IMR-90 (cell line): ENCODE data around the gene OR1F1. TPM values are rescaled to one million over a fixed set of nuclear protein-coding genes. Genes with fewer than 3 reads are reported as not detected.

Experiments used
- ATAC-seq: fragments of 200-7000 bp; cut with Tn5 transposase; 2 replicates; pipeline ENCODE4 v1.9.1; 2020; ENCODE audit warnings: low read depth, mild to moderate bottlenecking, moderate library complexity
- BruUV-seq: library from RNA; stranded (reverse); fragments of 400-500 nt; replicated peaks from 2 replicates; lab custom pipeline; 2021; lab: Mats Ljungman, UMichigan
- CTCF ChIA-PET: fragments of 300-600 bp; formaldehyde crosslinking; extraction: SDS; loops from one replicate; lab custom pipeline; 2021; ENCODE audit warnings: antibody characterized with exemption; lab: Yijun Ruan, JAX
- POLR2A ChIA-PET: fragments of 300-600 bp; sonication (Branson Sonifier 250); formaldehyde crosslinking; loops from one replicate; lab custom pipeline; 2022; ENCODE audit warnings: antibody characterized with exemption; ENCODE audit not compliant: unreplicated experiment; lab: Charles Lee
- DNase-seq: peaks from one replicate; pipeline ENCODE4 v3.0.0; 2013
- H2AFZ ChIP-seq: replicated peaks from 2 replicates; pipeline ENCODE3; 2013; ENCODE audit warnings: low read length, mild to moderate bottlenecking; ENCODE audit not compliant: poor library complexity
- H2AK5ac ChIP-seq: 2 replicates; pipeline ENCODE4 v1.6.1; 2013; ENCODE audit warnings: low read depth, low read length, inconsistent platforms
- H2AK9ac ChIP-seq: replicated peaks from 2 replicates; pipeline ENCODE3; 2013; ENCODE audit warnings: mild to moderate bottlenecking, low read depth, low read length, moderate library complexity; ENCODE audit not compliant: poor library complexity
- H2BK120ac ChIP-seq: 2 replicates; pipeline ENCODE4 v1.6.1; 2013; ENCODE audit warnings: low read depth, low read length, inconsistent platforms
- H2BK15ac ChIP-seq: 3 replicates; pipeline ENCODE4 v1.6.1; 2013; ENCODE audit warnings: low read depth, low read length, inconsistent platforms
- H2BK20ac ChIP-seq: 2 replicates; pipeline ENCODE4 v1.6.1; 2013; ENCODE audit warnings: low read depth, mild to moderate bottlenecking, inconsistent platforms, low read length, moderate library complexity
- H2BK5ac ChIP-seq: 2 replicates; pipeline ENCODE4 v1.6.1; 2013; ENCODE audit warnings: mild to moderate bottlenecking, low read depth, low read length, inconsistent platforms; ENCODE audit not compliant: poor library complexity, severe bottlenecking
- H3K14ac ChIP-seq: replicated peaks from 2 replicates; pipeline ENCODE4 v1.6.1; 2013; ENCODE audit warnings: low read depth, low read length, inconsistent platforms
- H3K18ac ChIP-seq: 2 replicates; pipeline ENCODE4 v1.6.1; 2013; ENCODE audit warnings: low read depth, low read length, control low read depth
- H3K23ac ChIP-seq: 2 replicates; pipeline ENCODE4 v1.6.1; 2013; ENCODE audit warnings: low read depth, low read length, inconsistent platforms
- H3K27ac ChIP-seq: 2 replicates; pipeline ENCODE4 v1.5.1; 2013; ENCODE audit warnings: mild to moderate bottlenecking, control low read depth, low read length; ENCODE audit not compliant: insufficient read depth
- H3K27me3 ChIP-seq: 2 replicates; pipeline ENCODE4 v1.6.1; 2013; ENCODE audit warnings: low read length; ENCODE audit not compliant: control insufficient read depth, insufficient read depth
- H3K36me3 ChIP-seq: 2 replicates; pipeline ENCODE4 v1.6.1; 2013; ENCODE audit warnings: low read length, mixed read lengths; ENCODE audit not compliant: control insufficient read depth, insufficient read depth
- H3K4ac ChIP-seq: 2 replicates; pipeline ENCODE4 v1.6.1; 2013; ENCODE audit warnings: low read depth, low read length, inconsistent platforms
- H3K4me1 ChIP-seq: 2 replicates; pipeline ENCODE4 v1.6.1; 2013; ENCODE audit warnings: low read length, mixed read lengths; ENCODE audit not compliant: control insufficient read depth, insufficient read depth
- H3K4me2 ChIP-seq: 2 replicates; pipeline ENCODE4 v1.6.1; 2013; ENCODE audit warnings: low read depth, mild to moderate bottlenecking, control low read depth, low read length, moderate library complexity
- H3K4me3 ChIP-seq: 2 replicates; pipeline ENCODE4 v1.5.1; 2013; ENCODE audit warnings: low read depth, mild to moderate bottlenecking, control low read depth, low read length, moderate library complexity; ENCODE audit not compliant: insufficient read depth
- H3K56ac ChIP-seq: 2 replicates; pipeline ENCODE4 v1.6.1; 2013; ENCODE audit warnings: low read length, inconsistent platforms; ENCODE audit not compliant: insufficient read depth; ENCODE audit errors: extremely low read depth
- H3K79me1 ChIP-seq, 2 experiments: 2 replicates each; pipeline ENCODE4 v1.6.1; 2013; ENCODE audit warnings: low read length in 2 of 2, inconsistent platforms in 1 of 2, low read depth in 1 of 2
- H3K9ac ChIP-seq: 2 replicates; pipeline ENCODE4 v1.6.1; 2013; ENCODE audit warnings: low read depth, low read length, control low read depth
- H3K9me1 ChIP-seq: 2 replicates; pipeline ENCODE4 v1.6.1; 2013; ENCODE audit warnings: low read length, inconsistent platforms; ENCODE audit not compliant: insufficient read depth
- H3K9me3 ChIP-seq: 2 replicates; pipeline ENCODE4 v1.6.1; 2013; ENCODE audit warnings: low read length; ENCODE audit not compliant: control insufficient read depth, insufficient read depth
- H4K20me1 ChIP-seq: 2 replicates; pipeline ENCODE4 v1.6.1; 2013; ENCODE audit warnings: low read length, inconsistent platforms; ENCODE audit not compliant: insufficient read depth
- H4K5ac ChIP-seq: 2 replicates; pipeline ENCODE4 v1.6.1; 2013; ENCODE audit warnings: mild to moderate bottlenecking, low read depth, low read length, control low read depth
- H4K8ac ChIP-seq, 2 experiments: 2 replicates each; pipeline ENCODE4 v1.6.1; 2013; ENCODE audit warnings: low read depth in 2 of 2, low read length in 2 of 2, control low read depth in 1 of 2, inconsistent platforms in 1 of 2
- H4K91ac ChIP-seq: 2 replicates; pipeline ENCODE4 v1.6.1; 2013; ENCODE audit warnings: low read depth, low read length, inconsistent platforms; ENCODE audit not compliant: insufficient read depth
- BHLHE40 ChIP-seq: fragments of 150-350 bp; IDR thresholded peaks from 2 replicates; pipeline ENCODE4 v1.6.1; 2016; ENCODE audit warnings: mild to moderate bottlenecking, low read depth, low read length
- CHD1 ChIP-seq: IDR thresholded peaks from 2 replicates; pipeline ENCODE4 v1.6.1; 2012; ENCODE audit warnings: low read depth, low read length, improper control_type of control experiment
- ELK1 ChIP-seq: fragments of 150-350 bp; IDR thresholded peaks from 2 replicates; pipeline ENCODE4 v1.6.1; 2016; ENCODE audit warnings: low read depth, mild to moderate bottlenecking, low read length, moderate library complexity, borderline replicate concordance
- MAZ ChIP-seq: IDR thresholded peaks from 2 replicates; pipeline ENCODE4 v1.6.1; 2012; ENCODE audit warnings: low read depth, mild to moderate bottlenecking, low read length, improper control_type of control experiment, moderate library complexity, borderline replicate concordance
- MXI1 ChIP-seq: IDR thresholded peaks from 2 replicates; pipeline ENCODE4 v1.6.1; 2012; ENCODE audit warnings: low read depth, mild to moderate bottlenecking, low read length, moderate library complexity, borderline replicate concordance
- NFE2L2 ChIP-seq: fragments of 150-350 bp; IDR thresholded peaks from 2 replicates; pipeline ENCODE4 v1.6.1; 2016; ENCODE audit warnings: low read depth, mild to moderate bottlenecking, low read length
- RFX5 ChIP-seq: IDR thresholded peaks from 2 replicates; pipeline ENCODE4 v1.8.0; 2012; ENCODE audit warnings: low read depth, mild to moderate bottlenecking, low read length, moderate library complexity
- SMC3 ChIP-seq: fragments of 150-350 bp; IDR thresholded peaks from 2 replicates; pipeline ENCODE4 v1.6.1; 2016; ENCODE audit warnings: low read depth, mild to moderate bottlenecking, antibody characterized with exemption, low read length, moderate library complexity
- USF2 ChIP-seq: fragments of 150-350 bp; IDR thresholded peaks from 2 replicates; pipeline ENCODE4 v1.6.1; 2017; ENCODE audit warnings: mild to moderate bottlenecking, antibody characterized with exemption, low read length, low read depth
- WGBS, 2 experiments: methylation state at CpG; one replicate each; pipeline versions ENCODE4 v1.1.5 to v1.1.7; 2013; ENCODE audit warnings: missing lambda C conversion rate in 2 of 2; ENCODE audit not compliant: insufficient read length in 1 of 2; ENCODE audit errors: extremely low coverage in 2 of 2; 5-methylcytosine and 5-hydroxymethylcytosine counted together
- dilution Hi-C: fragments of 300-500 bp; cut with HindIII; formaldehyde crosslinking; loops from one replicate; pipeline ENCODE4 v1.14.3; 2018; ENCODE audit warnings: low sequenced_read_pairs; ENCODE audit not compliant: unreplicated experiment
- in situ Hi-C: fragments of 300-500 bp; cut with MboI; formaldehyde crosslinking; loops from 3 replicates; pipeline ENCODE4 v1.14.3; 2019; ENCODE audit warnings: low sequenced_read_pairs, inconsistent platforms, mixed read lengths
- intact Hi-C: fragments of 100-400 bp; cut with micrococcal nuclease; formaldehyde crosslinking; loops from 2 replicates; pipeline ENCODE4 v1.10.0; 2022
- polyA plus RNA-seq, 3 experiments: library from polyadenylated mRNA; depleted of rRNA; stranded (reverse); fragments of >200 nt; gene quantifications; 2 replicates each; pipeline ENCODE4 v1.2.3, GENCODE V29; 2012; ENCODE audit warnings: low replicate concordance in 1 of 3
- total RNA-seq: library from RNA; depleted of rRNA; stranded (reverse); fragments of >200 nt; gene quantifications from 2 replicates; pipeline ENCODE4 v1.2.3, GENCODE V29; 2012

Gene OR1F1
- total and polyA plus RNA-seq, 2 of the 4 experiments (the other 2 are of a cell fraction), result 0.12 TPM; not detected in 1

GRCh38 chr16:3241761-3242160 lies 53.8 kb downstream of the OR1F1 start:
- H2BK120ac ChIP-seq, result no peak overlapping the region
- ATAC-seq, result no peak
- ChIA-PET POLR2A (no interaction called here), CTCF (no interaction called here)
- H3K4ac ChIP-seq, result no peak overlapping the region
- dilution Hi-C loops (no loop called here), intact Hi-C loops (no loop called here), in situ Hi-C loops (no loop called here)
- no peak overlapping the region for H3K56ac ChIP-seq
- BruUV-seq, result no TSS peak
- H3K27ac ChIP-seq, result no peak overlapping the region
- TF ChIP-seq SMC3 (no peak), RFX5 (no peak), BHLHE40 (no peak), MXI1 (no peak), NFE2L2 (no peak), MAZ (no peak), ELK1 (no peak), USF2 (no peak), CHD1 (no peak)
- DNase-seq, result no peak
- no peak overlapping the region for H3K23ac ChIP-seq
- no peaks in the 10 kb centered on the region for H3K36me3 ChIP-seq
- no peak overlapping the region for H2BK20ac ChIP-seq
- H2AK5ac ChIP-seq, result no peak overlapping the region
- no peaks in the 10 kb centered on the region for H3K9me1 ChIP-seq
- H4K8ac ChIP-seq, result no peak overlapping the region
- no peaks in the 10 kb centered on the region for H4K20me1 ChIP-seq
- no peaks in the 10 kb centered on the region for H3K9me3 ChIP-seq
- no peak overlapping the region for H3K14ac ChIP-seq
- peaks cover 9% of the 10 kb centered on the region for H3K27me3 ChIP-seq
- no peak overlapping the region for H2AFZ ChIP-seq
- 60% methylated on average over 1 of the region's 5 CpGs; no CpG with 5 or more reads in 1 of the 2 experiments for WGBS, 2 experiments
- no peak overlapping the region for H3K4me2 ChIP-seq
- no peak overlapping the region for H3K9ac ChIP-seq
- no peak overlapping the region for H2AK9ac ChIP-seq
- no peak overlapping the region for H2BK5ac ChIP-seq
- no peak overlapping the region for H4K5ac ChIP-seq
- no peak overlapping the region for H4K91ac ChIP-seq
- H3K18ac ChIP-seq, result no peak overlapping the region
- H2BK15ac ChIP-seq, result no peak overlapping the region
- H3K4me1 ChIP-seq, result no peaks in the 10 kb centered on the region
- no peaks in the 10 kb centered on the region for H3K79me1 ChIP-seq
- no peak overlapping the region for H3K4me3 ChIP-seq
